GM12801 (cell line): Measurements from ENCODE around the gene PRMT7.

Experiments used
- CTCF ChIP-seq: IDR thresholded peaks from one replicate; pipeline ENCODE4 v1.5.1; 2011; ENCODE audit warnings: control low read depth; ENCODE audit not compliant: insufficient read length; ENCODE audit errors: extremely low read depth

The PRMT7 gene

GRCh38 chr16:68338326-68339119 is 27.7 kb downstream of the PRMT7 start:
- TF ChIP-seq CTCF = no peak

GRCh38 chr16:68339214-68339613 is 28.4 kb downstream of the PRMT7 start:
- TF ChIP-seq CTCF = no peak

GRCh38 chr16:68342620-68343019 is 31.8 kb downstream of the PRMT7 start:
- TF ChIP-seq CTCF = no peak

GRCh38 chr16:68343137-68343536 is 32.3 kb downstream of the PRMT7 start:
- no peak for TF ChIP-seq CTCF

- no peak for TF ChIP-seq CTCF
Observed at GRCh38 chr16:68344252-68344651, 33.4 kb downstream of the PRMT7 start.

- TF ChIP-seq CTCF = no peak
Observed at GRCh38 chr16:68345351-68345810, 34.6 kb downstream of the PRMT7 start.

- TF ChIP-seq CTCF = no peak
Observed at GRCh38 chr16:68345958-68346635, 35.3 kb downstream of the PRMT7 start.
